ENCODE measurements around the gene MAPKBP1. TPM values are rescaled to one million over a fixed set of nuclear protein-coding genes. Genes with fewer than 3 reads are reported as not detected.
A peak's percentile ranks its signal among the peaks of the same experiment; 100 is the strongest.

MAPKBP1 gene
- total RNA-seq, 6 experiments from 2014 or later, result 4.3 to 7.9 (median 5.7) TPM

DNA sequence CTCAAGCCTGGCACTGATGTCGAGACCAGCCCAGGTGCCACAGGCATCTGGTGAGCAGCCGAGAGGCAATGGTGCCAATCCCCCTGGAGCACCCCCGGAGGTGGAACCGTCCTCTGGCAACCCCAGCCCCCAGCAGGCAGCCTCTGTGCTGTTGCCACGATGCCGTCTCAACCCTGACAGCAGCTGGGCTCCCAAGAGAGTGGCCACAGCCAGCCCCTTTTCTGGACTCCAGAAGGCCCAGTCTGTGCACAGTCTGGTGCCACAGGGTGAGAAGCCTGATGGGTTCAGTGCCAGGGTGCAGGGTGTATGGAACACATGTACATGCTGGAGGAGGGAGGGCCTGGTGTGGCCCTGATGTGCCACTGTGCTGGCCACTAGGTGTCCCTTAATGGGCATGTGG is 48.7 kb downstream of the MAPKBP1 start:
- peaks cover 0 to 14% (median 3%) of the 10 kb centered on the region in 4 donors for H3K36me3 ChIP-seq
- intact Hi-C loops (cut with DNase I), result loop anchor here in 1 of 2 donors (10.0 kb wide), 1 partner anchor 82 kb away; no protein-coding TSS in a partner anchor
- TF ChIP-seq POLR2A (IDR thresholded peaks at IDR 0.05), result no peak
- TF ChIP-seq, protein P1, sequence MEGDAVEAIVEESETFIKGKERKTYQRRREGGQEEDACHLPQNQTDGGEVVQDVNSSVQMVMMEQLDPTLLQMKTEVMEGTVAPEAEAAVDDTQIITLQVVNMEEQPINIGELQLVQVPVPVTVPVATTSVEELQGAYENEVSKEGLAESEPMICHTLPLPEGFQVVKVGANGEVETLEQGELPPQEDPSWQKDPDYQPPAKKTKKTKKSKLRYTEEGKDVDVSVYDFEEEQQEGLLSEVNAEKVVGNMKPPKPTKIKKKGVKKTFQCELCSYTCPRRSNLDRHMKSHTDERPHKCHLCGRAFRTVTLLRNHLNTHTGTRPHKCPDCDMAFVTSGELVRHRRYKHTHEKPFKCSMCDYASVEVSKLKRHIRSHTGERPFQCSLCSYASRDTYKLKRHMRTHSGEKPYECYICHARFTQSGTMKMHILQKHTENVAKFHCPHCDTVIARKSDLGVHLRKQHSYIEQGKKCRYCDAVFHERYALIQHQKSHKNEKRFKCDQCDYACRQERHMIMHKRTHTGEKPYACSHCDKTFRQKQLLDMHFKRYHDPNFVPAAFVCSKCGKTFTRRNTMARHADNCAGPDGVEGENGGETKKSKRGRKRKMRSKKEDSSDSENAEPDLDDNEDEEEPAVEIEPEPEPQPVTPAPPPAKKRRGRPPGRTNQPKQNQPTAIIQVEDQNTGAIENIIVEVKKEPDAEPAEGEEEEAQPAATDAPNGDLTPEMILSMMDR (IDR thresholded peaks at IDR 0.05), result peak in 1 of 4 donors; percentile 22
- no peaks in the 10 kb centered on the region for H3K9me3 ChIP-seq
- peaks cover 0 to 5% (median 2%) of the 10 kb centered on the region in 4 donors for H3K4me1 ChIP-seq
- ATAC-seq (no peak), DNase-seq (no peak)
- no peak overlapping the region for H3K27ac ChIP-seq
- H3K27me3 ChIP-seq, result no peaks in the 10 kb centered on the region
- WGBS (ENCODE audit: insufficient coverage, low coverage, low lambda C conversion rate, missing lambda C conversion rate), result 89% methylated on average over 3 of the region's 6 CpGs
- no peak overlapping the region for H3K4me3 ChIP-seq

DNA sequence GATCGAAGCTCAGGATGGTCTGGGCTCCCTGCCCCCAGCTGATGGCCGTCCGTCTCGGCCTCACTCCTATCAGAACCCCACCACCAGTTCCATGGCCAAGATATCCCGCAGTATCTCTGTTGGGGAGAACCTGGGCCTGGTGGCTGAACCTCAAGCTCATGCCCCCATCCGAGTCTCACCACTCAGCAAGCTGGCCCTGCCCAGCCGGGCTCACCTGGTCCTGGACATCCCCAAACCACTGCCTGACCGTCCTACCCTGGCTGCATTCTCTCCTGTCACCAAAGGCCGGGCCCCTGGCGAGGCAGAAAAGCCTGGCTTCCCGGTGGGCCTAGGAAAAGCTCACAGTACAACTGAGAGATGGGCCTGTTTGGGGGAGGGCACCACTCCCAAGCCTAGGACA is 49.2 kb downstream of the MAPKBP1 start:
- H3K36me3 ChIP-seq, result peaks cover 0 to 8% (median under 1%) of the 10 kb centered on the region in 4 donors
- H3K9me3 ChIP-seq, result no peaks in the 10 kb centered on the region
- TF ChIP-seq, protein P1 (IDR thresholded peaks at IDR 0.05), result no peak
- TF ChIP-seq POLR2A (IDR thresholded peaks at IDR 0.05), result no peak
- no peaks in the 10 kb centered on the region for H3K27me3 ChIP-seq
- intact Hi-C loops (cut with DNase I), result loop anchor here in 1 of 2 donors (10.0 kb wide), 1 partner anchor 81 kb away; no protein-coding TSS in a partner anchor
- H3K4me1 ChIP-seq, result peaks cover 0 to 5% (median 2%) of the 10 kb centered on the region in 4 donors
- no CpG with 5 or more reads among the region's 11 CpGs for WGBS (ENCODE audit: insufficient coverage, low coverage, low lambda C conversion rate, missing lambda C conversion rate)
- H3K4me3 ChIP-seq, result no peak overlapping the region
- peak in 1 of 3 donors; percentile 50 for DNase-seq
- no peak overlapping the region for H3K27ac ChIP-seq
- no peak for ATAC-seq

DNA sequence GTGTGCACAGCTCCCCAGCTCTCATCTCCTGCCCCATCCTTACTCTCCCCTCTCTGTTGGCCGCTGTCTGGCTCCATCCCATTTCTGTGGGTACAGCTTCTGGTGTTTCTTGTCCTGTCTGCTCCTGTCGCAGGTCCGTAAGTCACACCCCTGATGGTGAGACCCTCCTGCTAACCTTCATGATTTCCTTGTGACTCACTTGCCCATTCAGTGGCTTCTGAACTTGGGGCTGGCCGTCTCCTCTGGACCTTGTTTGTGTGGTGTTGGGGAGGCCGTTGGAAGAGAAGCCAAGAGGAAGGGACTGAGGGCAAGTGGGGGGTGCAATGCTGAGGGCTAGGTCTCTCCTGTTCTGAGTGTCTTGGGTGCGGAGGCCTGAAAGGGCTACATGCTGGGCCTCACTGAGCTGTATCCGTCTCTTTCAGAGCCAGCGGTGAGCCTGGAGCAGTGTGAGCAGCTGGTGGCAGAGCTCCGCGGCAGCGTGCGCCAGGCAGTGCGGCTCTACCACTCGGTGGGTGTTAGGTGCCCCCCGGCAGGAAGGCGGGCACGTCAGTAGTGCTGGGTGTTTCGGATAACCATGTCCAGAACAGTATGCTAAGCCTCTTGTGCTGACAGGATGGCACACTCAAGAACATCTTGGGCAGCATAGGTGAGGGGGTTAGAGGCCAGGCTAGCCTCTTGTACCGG is 49.9 kb downstream of the MAPKBP1 start:
- WGBS (ENCODE audit: insufficient coverage, low coverage, low lambda C conversion rate, missing lambda C conversion rate), result 88% methylated on average over 3 of the region's 19 CpGs
- intact Hi-C loops (cut with DNase I), result loop anchor here in 1 of 2 donors (10.0 kb wide), 1 partner anchor 81 kb away; no protein-coding TSS in a partner anchor
- no peak for ATAC-seq
- Histone ChIP-seq H3K9me3 (no peaks in the 10 kb centered on the region), H3K27me3 (no peaks in the 10 kb centered on the region), H3K36me3 (peaks cover 0 to 5% (median under 1%) of the 10 kb centered on the region in 4 donors), H3K4me3 (no peak overlapping the region), H3K27ac (no peak overlapping the region), H3K4me1 (peaks cover 0 to 12% (median 6%) of the 10 kb centered on the region in 4 donors)
- TF ChIP-seq, protein P1 (IDR thresholded peaks at IDR 0.05), result no peak
- TF ChIP-seq POLR2A (IDR thresholded peaks at IDR 0.05), result no peak
- DNase-seq, result no peak

DNA sequence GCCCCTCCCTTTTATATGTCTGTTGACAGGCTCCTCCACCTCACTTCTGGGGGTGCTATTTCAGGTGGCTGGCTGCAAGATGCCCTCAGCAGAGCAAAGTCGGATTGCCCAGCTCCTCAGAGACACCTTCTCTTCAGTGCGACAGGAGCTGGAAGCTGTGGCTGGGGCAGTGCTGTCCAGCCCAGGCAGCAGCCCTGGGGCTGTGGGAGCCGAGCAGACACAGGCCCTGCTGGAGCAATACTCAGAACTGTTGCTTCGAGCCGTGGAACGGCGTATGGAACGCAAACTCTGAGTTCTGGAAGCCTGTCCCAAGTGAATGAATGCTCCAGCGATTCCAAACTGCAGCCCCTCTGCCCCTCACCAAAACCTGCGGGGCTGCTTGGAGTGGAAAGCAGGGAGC is 50.9 kb downstream of the MAPKBP1 start:
- Histone ChIP-seq H3K36me3 (peaks cover 0 to 5% (median under 1%) of the 10 kb centered on the region in 4 donors), H3K27me3 (no peaks in the 10 kb centered on the region), H3K4me3 (no peak overlapping the region), H3K4me1 (peaks cover 0 to 14% (median 6%) of the 10 kb centered on the region in 4 donors), H3K27ac (no peak overlapping the region), H3K9me3 (no peaks in the 10 kb centered on the region)
- no CpG with 5 or more reads among the region's 10 CpGs for WGBS (ENCODE audit: insufficient coverage, low coverage, low lambda C conversion rate, missing lambda C conversion rate)
- no peak for DNase-seq
- intact Hi-C loops (cut with DNase I), result loop anchor here in 1 of 2 donors (10.0 kb wide), 1 partner anchor 80 kb away; no protein-coding TSS in a partner anchor
- no peak for TF ChIP-seq POLR2A (IDR thresholded peaks at IDR 0.05)
- TF ChIP-seq, protein P1 (IDR thresholded peaks at IDR 0.05), result no peak
- ATAC-seq, result no peak

Measured in right lobe of liver (tissue), 6 donors.